Erythroblast (primary cell): ENCODE results near the gene S100A1.

Experiments used
- GATA1 ChIP-seq: IDR thresholded peaks from 2 replicates; pipeline ENCODE4 v1.6.1; 2011; ENCODE audit warnings: low read depth, mild to moderate bottlenecking, control low read depth, low read length, moderate library complexity
- POLR2A ChIP-seq: IDR thresholded peaks from 2 replicates; pipeline ENCODE4 v1.6.1; 2011; ENCODE audit warnings: mild to moderate bottlenecking, low read length

DNA sequence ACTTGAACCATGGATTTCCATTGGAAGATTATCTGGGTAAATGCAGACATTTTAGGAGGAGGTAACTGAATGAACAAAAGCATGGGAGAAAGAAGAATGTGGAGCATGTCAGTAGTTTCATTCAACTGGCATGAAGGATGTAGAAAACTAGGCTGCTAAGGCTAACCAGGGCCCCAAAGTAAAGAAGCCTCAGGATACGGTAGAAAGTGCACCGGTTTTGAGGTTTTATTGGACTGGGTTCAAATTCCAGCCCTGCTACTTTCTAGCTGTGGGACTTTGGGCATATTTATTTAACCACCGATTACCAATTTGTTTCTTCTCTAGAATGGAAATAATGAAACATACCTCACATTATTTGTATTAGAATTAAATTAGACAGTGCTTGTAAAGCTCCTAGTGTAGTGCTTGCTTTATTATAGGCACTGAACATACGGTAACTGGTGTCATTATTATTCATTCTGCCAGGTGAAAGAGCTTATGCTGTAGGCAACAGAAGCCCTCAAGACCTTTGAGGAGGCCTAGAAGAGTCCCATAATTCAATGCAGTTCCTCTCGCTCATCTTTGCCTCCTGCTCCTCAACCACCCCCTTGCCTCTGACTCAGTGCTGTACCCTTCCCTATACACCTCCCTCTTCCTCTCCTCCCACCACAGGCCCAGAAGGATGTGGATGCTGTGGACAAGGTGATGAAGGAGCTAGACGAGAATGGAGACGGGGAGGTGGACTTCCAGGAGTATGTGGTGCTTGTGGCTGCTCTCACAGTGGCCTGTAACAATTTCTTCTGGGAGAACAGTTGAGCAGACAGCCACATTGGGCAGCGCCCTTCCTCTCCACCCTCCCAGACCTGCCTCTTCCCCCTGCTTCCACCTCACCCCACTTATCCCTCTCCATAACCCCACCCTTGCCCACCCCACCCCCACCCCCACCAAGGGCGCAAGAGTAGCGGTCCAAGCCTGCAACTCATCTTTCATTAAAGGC, 3.1 kb downstream of the S100A1 start:
- no peak for TF ChIP-seq POLR2A
- TF ChIP-seq GATA1 = no peak
